ENCODE measurements around the gene PTPRM.

The PTPRM gene

GRCh38 chr18:8328126-8328525 lies 761.0 kb downstream of the PTPRM start:
- DNase-seq (ENCODE audit: low spot score), result no peak

- peak; percentile 39 for DNase-seq (ENCODE audit: low spot score)
Measured at GRCh38 chr18:8329186-8329771, 762.2 kb downstream of the PTPRM start.

- DNase-seq (ENCODE audit: low spot score), result no peak
Measured at GRCh38 chr18:8330575-8330974, 763.5 kb downstream of the PTPRM start.

GRCh38 chr18:8332286-8332685 lies 765.2 kb downstream of the PTPRM start:
- DNase-seq (ENCODE audit: low spot score), result no peak

GRCh38 chr18:8333961-8334360 lies 766.8 kb downstream of the PTPRM start:
- no peak for DNase-seq (ENCODE audit: low spot score)

DNA sequence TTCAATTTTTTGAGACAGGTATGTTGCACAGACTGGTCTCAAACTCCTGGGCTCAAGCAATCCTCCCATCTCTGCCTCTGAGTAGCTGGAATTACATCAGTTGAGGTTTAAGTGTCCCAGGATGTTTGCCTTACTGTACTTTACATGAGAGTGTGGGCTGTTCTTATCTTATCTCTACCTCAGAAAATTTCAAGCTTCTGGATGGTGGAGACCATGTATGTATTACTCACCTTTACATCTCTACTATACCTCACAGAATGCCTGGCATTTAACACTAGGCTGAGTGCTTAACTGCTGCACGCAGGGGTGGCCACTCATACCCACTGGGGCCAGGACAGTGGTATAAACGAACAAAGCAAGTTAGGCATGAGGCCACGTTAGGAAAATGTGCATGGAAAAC lies 770.1 kb downstream of the PTPRM start:
- no peak for DNase-seq (ENCODE audit: low spot score)

- DNase-seq (ENCODE audit: low spot score), result no peak
Measured at GRCh38 chr18:8339210-8339609, 772.1 kb downstream of the PTPRM start.

DNA sequence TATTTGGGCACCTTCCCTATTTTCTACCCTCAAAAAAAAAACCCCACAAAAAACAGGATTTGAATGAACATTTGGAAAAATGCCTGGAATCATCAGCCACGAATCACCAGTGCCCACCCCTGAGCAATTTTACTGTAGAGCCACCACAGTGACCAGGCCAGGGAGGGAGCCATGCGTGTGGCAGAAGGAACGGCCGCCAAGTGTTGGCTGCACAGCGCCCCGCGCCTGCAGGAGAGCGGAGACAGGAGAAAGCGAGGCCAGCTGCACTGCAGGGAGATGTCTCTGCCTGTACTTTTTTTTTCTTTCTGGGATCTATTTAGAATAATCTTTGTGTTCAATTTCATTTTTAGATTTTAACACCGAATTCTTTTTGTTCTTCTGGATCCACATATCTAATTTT lies 772.8 kb downstream of the PTPRM start:
- no peak for DNase-seq (ENCODE audit: low spot score)

GRCh38 chr18:8341481-8342230 lies 774.5 kb downstream of the PTPRM start:
- peak; percentile 22 for DNase-seq (ENCODE audit: low spot score)

DNA sequence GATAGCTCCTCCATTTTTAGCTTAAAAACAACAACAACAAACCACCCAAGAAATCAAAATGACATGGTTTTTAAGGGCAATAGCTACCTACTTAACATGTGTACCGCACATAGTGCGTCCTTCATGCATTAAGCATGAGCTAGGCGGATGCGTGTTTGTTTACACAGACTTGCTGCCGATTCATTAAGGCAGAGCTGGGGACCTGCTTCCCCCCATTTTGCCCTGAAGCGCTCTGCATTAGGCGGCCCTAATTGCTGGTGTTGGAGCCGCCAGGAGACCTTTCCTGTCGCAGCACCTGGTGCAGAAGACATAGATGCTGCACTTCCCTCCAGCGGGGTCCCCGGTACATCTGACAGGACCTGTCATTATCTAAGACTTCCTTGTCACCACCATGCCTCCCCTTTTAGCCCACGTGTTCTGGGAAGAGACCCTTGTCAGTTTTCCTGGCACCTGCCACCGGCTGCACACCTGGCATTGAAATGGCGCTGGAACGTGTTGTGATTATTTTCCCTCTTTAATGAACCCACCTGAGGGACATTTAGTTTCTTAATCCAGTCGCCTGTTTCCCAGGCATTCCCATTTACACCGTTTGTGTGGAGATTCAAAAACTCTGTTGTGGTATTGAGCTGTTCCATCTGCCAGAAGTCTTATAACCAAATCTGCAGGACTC lies 781.1 kb downstream of the PTPRM start:
- DNase-seq (ENCODE audit: low spot score), result no peak

- no peak for DNase-seq (ENCODE audit: low spot score)
Measured at GRCh38 chr18:8349608-8350323, 782.6 kb downstream of the PTPRM start.

DNA sequence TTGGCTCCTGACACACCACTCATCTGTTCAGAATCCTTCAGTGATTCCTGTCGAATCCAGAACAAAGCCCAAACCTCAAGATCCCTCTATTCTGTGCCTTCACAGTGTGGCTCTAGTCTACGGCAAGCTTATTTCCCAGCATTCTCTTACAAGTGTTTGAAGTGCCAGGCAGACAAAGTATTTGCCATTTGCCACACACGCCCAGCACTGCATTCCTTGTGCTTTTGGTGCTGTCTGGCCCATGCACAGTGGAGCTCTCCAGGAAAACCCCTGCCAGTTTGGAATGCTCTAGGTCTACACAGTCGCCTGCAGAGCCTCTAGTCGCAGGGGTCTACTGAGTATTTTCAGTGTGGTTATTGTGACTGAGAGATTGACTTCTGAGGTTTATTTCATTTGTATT lies 783.5 kb downstream of the PTPRM start:
- DNase-seq (ENCODE audit: low spot score), result no peak

- no peak for DNase-seq (ENCODE audit: low spot score)
Measured at GRCh38 chr18:8351161-8351560, 784.0 kb downstream of the PTPRM start.

DNA sequence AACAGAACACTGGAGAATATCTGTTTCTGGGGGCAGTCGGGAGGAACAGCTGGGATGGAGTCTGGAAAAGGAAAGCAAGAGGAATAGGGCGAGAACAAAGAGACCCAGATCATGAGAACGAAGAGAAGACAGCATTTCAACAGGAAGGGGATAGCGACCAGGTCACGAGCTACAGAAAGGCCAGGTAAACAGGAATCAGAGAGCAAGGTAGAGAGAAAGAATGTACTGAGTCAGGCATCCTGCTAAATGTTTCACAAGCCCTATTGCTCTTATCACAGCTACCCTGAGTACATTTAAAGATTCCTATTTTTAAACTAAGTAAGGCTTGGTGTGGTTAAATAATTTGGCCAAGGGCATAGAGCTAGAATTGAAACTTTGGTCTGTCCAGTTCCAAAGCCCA lies 787.2 kb downstream of the PTPRM start:
- DNase-seq (ENCODE audit: low spot score), result no peak

DNA sequence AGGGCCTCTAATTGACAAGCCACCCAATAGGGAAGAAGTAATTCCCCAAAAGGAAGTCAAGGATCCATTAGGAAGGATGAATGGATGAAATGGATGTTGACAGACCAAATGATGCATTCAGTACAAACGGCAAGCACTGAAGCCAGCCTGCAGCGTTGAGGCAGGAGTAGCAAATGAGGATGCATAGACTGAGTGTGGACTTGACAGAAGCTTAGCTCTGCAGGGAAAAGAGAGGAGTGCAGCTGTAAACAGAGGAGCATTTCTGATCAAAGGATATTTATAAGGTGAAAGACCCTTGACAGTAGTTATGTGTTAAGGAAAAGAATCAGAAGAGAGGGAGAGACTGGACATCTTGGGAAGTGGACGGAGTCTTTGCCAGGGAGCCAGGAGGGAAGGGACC lies 788.9 kb downstream of the PTPRM start:
- DNase-seq (ENCODE audit: low spot score), result no peak

DNA sequence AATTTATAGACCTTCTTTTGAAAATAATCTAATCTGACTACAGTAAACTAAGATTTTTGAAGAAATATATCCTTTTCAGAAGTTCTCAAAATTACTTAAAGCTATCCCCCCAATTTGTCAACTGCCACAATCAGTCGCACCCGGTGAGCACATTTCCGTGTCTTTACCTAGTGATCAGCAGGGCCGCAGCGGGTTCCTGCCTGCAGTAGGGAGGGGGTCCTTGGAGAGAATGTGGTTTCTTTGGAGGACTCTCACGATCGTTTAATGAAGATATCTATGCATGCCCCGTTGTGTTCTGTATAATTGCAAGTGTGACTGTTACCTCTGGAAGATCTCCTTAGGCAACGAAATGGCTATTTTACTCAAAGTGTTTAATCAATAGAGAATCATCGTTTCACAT lies 790.2 kb downstream of the PTPRM start:
- no peak for DNase-seq (ENCODE audit: low spot score)

DNA sequence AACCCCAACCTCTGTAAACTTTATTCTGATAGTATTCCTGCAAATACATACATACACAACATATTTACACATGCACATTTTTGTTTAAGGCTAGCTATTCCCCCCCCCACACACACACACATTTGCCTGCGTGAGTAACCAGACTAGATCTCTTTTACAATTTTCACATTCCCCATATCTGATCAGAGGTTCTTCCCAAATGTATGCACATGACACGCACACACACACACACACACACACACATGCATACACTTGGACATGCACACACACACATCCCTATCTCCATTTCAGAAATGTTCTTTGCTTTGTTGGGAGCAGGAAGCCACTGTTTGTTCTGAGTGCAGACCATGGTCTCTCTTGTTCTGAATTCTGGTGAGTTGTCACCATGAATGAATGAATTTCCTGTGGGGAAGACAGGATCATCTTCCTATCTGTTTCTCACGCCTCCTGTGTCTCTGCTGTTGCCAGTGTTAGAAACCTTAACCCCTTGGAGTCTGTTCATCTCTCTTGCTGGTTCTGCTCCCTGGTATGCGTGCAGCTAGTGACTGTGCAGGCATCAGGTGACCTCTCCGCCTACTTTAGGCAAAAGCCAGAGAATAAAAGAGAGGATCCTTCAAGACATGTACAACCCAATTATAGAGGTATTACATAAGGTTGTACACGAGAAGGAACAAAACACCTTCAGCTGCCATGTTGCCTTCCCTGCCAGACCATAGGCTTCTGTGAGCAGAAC lies 791.1 kb downstream of the PTPRM start:
- no peak for DNase-seq (ENCODE audit: low spot score)

DNA sequence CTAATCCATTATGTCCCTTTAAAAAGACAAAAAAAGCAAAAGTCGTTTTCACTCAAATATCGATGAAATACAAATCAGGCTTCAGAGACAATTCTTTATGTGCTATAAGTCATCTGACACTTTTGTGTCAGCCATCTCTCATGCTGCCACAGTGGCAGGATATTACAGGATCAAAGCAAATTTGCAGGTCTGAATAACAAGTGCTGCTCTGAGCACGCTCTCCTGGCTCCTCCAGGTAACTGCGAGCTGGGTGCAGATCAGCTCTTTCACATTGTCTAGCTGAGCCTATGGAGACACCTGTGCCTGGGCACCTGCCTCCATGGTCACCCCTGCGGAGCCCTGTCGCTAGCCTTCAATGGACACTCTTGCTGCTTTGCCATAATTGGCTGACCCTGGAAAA lies 792.0 kb downstream of the PTPRM start:
- no peak for DNase-seq (ENCODE audit: low spot score)

GRCh38 chr18:8359481-8359880 lies 792.4 kb downstream of the PTPRM start:
- DNase-seq (ENCODE audit: low spot score), result no peak

- no peak for DNase-seq (ENCODE audit: low spot score)
Measured at GRCh38 chr18:8361941-8362471, 794.9 kb downstream of the PTPRM start.

GRCh38 chr18:8362863-8363262 lies 795.7 kb downstream of the PTPRM start:
- no peak for DNase-seq (ENCODE audit: low spot score)

DNA sequence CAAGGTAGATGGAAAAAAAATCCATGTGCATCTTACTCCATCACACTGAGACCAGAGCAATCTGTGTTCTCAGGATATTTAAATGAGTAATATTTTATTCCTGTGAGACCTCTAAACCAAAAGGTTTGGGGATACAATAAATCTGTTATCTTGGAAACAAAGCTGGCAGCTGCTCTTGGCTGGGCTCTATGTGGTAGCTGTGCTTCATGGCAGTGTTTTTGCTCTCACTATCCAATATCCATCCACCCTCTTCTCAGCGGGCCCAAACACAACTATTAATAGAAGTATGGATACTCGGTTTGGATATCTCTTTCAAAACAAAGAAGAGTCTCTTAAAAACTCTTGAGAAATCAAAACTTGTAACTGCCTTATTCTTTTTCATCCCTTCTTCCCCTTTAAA lies 797.3 kb downstream of the PTPRM start:
- DNase-seq (ENCODE audit: low spot score), result no peak

Data from hepatic stellate cell (primary cell).